Neural progenitor cell (in vitro differentiated cells): Measurements from ENCODE around the gene ZNRD2.

Source experiments
- CTCF ChIP-seq: fragments of 200-600 bp; sonication (generic); IDR thresholded peaks from 2 replicates; pipeline ENCODE4 v1.5.1; 2017; ENCODE audit warnings: antibody characterized with exemption, mild to moderate bottlenecking
- EZH2 ChIP-seq: fragments of 200-600 bp; sonication (generic); IDR thresholded peaks from 2 replicates; pipeline ENCODE4 v1.6.1; 2017; ENCODE audit warnings: antibody characterized with exemption, mild to moderate bottlenecking, moderate library complexity
- EZH2phosphoT487 ChIP-seq: fragments of 200-600 bp; sonication (generic); IDR thresholded peaks from 2 replicates; pipeline ENCODE4 v1.6.1; 2017; ENCODE audit warnings: antibody characterized with exemption

DNA sequence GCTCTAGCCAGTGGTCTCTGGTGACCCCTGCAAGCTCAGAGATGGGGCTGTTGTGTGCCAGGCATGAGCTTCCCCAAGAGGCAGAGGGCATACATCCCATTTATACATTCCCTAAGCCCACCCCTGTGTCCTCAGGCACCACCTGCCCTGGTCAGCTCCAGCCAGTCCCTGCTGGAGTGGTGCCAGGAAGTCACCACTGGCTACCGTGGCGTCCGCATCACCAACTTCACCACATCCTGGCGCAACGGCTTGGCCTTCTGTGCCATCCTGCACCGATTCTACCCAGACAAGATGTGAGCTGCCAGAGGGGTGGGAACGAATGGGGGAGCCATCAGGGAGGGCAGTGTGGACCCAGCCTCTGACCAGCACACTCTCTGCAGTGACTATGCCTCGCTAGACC is 13.8 kb downstream of the ZNRD2 start:
- no peak for TF ChIP-seq CTCF
- TF ChIP-seq EZH2, result no peak
- no peak for TF ChIP-seq EZH2phosphoT487
